HL-60/S4 treated with retinoic acid at 250 ng/mL for 4 days and 3 days (cell line): ENCODE results near the gene RYR1.

Experiments
- in situ Hi-C: fragments of 300-500 bp; cut with MboI; formaldehyde crosslinking; loops from 2 replicates; pipeline ENCODE4 v1.7.0; 2022; ENCODE audit warnings: low sequenced_read_pairs

Gene RYR1

DNA sequence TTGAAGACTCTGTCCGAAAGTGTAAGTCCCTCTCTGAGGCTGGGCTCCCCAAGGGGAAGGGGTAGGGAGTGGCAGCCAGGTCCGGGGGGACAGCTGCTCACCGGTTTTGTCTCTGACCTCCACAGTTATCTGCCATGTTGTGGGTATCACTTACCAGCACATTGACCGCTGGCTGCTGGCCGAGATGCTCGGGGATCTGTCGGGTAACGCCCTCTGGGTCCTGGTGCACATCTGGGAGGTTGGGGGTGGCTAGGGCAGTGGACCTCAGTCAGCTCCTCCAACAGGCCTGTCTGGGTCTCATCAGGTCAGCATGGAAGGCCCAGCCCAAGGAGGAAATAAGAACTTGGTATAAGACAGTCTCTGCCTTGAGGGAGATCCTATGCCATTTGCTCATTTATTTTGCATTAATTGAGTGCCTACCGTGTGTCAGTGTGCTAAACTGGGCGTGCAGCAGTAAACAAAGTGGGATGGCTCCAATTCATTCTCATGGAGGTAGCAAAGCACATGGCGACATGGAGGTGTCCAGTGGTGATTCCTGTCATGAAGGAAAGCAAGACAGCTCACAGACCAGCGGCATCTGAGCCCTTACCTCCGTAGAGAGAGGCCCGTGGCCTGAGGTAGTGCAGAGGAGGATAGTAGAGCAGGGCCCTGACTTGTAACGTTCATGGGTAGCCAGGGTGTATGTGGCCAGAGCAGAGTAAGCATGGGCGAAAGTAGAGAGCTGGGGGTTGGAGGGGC is 199.2 kb downstream of the RYR1 start:
- in situ Hi-C loops, result loop anchor here (10.0 to 25.0 kb wide), 2 partner anchors 238 to 720 kb away; partner anchors contain the start of genes SIPA1L3 and WDR87

- in situ Hi-C loops, result loop anchor here (10.0 to 25.0 kb wide), 2 partner anchors 240 to 723 kb away; partner anchors contain the start of genes SIPA1L3 and WDR87
Observed at GRCh38 chr19:38634757-38635482, 201.4 kb downstream of the RYR1 start.

DNA sequence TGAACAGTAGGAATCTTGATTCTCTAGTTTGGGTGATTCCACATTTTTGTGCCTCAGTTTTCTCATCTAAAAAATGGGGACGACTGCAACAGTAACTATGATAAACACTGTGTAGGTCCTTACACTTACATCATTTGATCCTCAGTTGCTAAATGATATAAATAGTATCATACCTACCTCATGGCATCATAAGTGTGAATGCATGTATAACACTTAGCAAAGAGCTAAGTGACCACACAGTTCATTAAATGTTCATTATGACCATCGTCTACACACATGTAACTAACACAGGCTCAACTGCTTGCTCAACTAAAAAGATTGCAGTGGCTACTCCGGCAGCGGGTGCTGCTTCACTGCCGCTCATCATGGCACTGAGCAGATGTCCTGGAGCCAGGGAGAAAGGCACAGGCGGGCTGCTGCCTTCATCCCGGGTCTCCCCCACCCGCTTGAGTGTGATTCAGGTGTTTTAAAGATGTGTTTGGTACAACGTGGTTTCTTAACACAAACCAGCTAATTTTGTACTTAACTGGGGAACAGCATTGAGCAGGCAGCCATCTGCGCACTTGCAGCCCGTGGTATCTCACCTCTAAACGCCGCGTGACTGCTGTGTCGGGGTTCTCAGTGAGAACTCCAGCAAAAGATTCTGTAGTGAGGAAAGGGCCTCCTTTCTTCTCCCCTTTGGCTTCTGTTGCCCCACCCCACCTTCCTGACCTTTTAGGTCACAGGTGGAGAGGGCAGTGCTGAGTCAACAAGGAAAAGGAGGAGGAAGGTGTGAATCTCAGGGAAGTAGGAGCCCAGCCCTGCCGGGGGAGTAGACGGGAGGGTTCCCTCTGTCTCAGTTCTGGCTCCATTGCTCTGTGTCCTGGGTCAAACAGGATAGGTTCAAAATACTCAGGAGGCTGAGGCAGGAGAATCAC is 202.2 kb downstream of the RYR1 start:
- in situ Hi-C loops, result loop anchor here (10.0 to 25.0 kb wide), 2 partner anchors 241 to 723 kb away; partner anchors contain the start of genes SIPA1L3 and WDR87
